ENCODE data around the gene COL9A3.

The COL9A3 gene

GRCh38 chr20:62778601-62779416 is 38.0 kb upstream of the COL9A3 start:
- DNase-seq (ENCODE audit: low spot score) = no peak

GRCh38 chr20:62779417-62779685 is 37.5 kb upstream of the COL9A3 start:
- no peak for DNase-seq (ENCODE audit: low spot score)

- no peak for DNase-seq (ENCODE audit: low spot score)
Measured at GRCh38 chr20:62780204-62780603, 36.6 kb upstream of the COL9A3 start.

- no peak for DNase-seq (ENCODE audit: low spot score)
Measured at GRCh38 chr20:62780696-62781095, 36.2 kb upstream of the COL9A3 start.

GRCh38 chr20:62782149-62782892 is 34.5 kb upstream of the COL9A3 start:
- DNase-seq (ENCODE audit: low spot score) = no peak

GRCh38 chr20:62782893-62783278 is 34.0 kb upstream of the COL9A3 start:
- DNase-seq (ENCODE audit: low spot score) = no peak

- DNase-seq (ENCODE audit: low spot score) = no peak
Measured at GRCh38 chr20:62784497-62784896, 32.4 kb upstream of the COL9A3 start.

GRCh38 chr20:62785393-62785792 is 31.5 kb upstream of the COL9A3 start:
- DNase-seq (ENCODE audit: low spot score) = no peak

- DNase-seq (ENCODE audit: low spot score) = no peak
Measured at GRCh38 chr20:62786157-62786556, 30.7 kb upstream of the COL9A3 start.

GRCh38 chr20:62787321-62787720 is 29.5 kb upstream of the COL9A3 start:
- DNase-seq (ENCODE audit: low spot score) = no peak

- DNase-seq (ENCODE audit: low spot score) = no peak
Measured at GRCh38 chr20:62787866-62788265, 29.0 kb upstream of the COL9A3 start.

- DNase-seq (ENCODE audit: low spot score) = no peak
Measured at GRCh38 chr20:62788607-62789006, 28.2 kb upstream of the COL9A3 start.

- no peak for DNase-seq (ENCODE audit: low spot score)
Measured at GRCh38 chr20:62790075-62790474, 26.8 kb upstream of the COL9A3 start.

GRCh38 chr20:62791301-62792181 is 25.3 kb upstream of the COL9A3 start:
- DNase-seq (ENCODE audit: low spot score) = peak; percentile 84

- peak; percentile 70 for DNase-seq (ENCODE audit: low spot score)
Measured at GRCh38 chr20:62792182-62792939, 24.5 kb upstream of the COL9A3 start.

- no peak for DNase-seq (ENCODE audit: low spot score)
Measured at GRCh38 chr20:62792940-62793756, 23.7 kb upstream of the COL9A3 start.

GRCh38 chr20:62793757-62794006 is 23.2 kb upstream of the COL9A3 start:
- no peak for DNase-seq (ENCODE audit: low spot score)

- peak; percentile 97 for DNase-seq (ENCODE audit: low spot score)
Measured at GRCh38 chr20:62794007-62794724, 22.7 kb upstream of the COL9A3 start.

- DNase-seq (ENCODE audit: low spot score) = peak; percentile 55
Measured at GRCh38 chr20:62795023-62795761, 21.7 kb upstream of the COL9A3 start.

Measured in AG08396 (cell line).